CD4-positive, CD25-positive, alpha-beta regulatory T cell (primary cell): ENCODE results near the gene ANO1. TPM values are rescaled to one million over a fixed set of nuclear protein-coding genes. Genes with fewer than 3 reads are reported as not detected.

ENCODE experiments used
- ATAC-seq, 2 donors: fragments of 150-1000 bp; cut with Tn5 transposase; one replicate each; pipeline ENCODE4 v1.10.0; 2021; ENCODE audit warnings: low read depth in 2 of 2, moderate number of reproducible peaks in 2 of 2, moderate library complexity in 1 of 2
- DNase-seq, 3 donors: peaks; one replicate each; pipeline versions ENCODE4 v3.0.0 to v3.0.0-alpha.2; 2012 to 2022; ENCODE audit warnings: mixed read lengths in 1 of 3
- H3K27ac ChIP-seq: one replicate; pipeline ENCODE4 v1.7.0; 2013; ENCODE audit warnings: mild to moderate bottlenecking, low read length; ENCODE audit not compliant: insufficient read depth, poor library complexity, severe bottlenecking
- H3K27me3 ChIP-seq: one replicate; pipeline ENCODE4 v1.7.0; 2013; ENCODE audit warnings: low read length; ENCODE audit not compliant: control insufficient read depth, insufficient read depth
- H3K36me3 ChIP-seq: one replicate; pipeline ENCODE4 v1.7.0; 2013; ENCODE audit warnings: mild to moderate bottlenecking, low read length, moderate library complexity; ENCODE audit not compliant: control insufficient read depth, insufficient read depth
- H3K4me1 ChIP-seq: 2 replicates; pipeline ENCODE4 v1.7.0; 2013; ENCODE audit warnings: mild to moderate bottlenecking, low read length; ENCODE audit not compliant: insufficient read depth, control insufficient read depth, poor library complexity, severe bottlenecking
- H3K4me3 ChIP-seq: one replicate; pipeline ENCODE4 v1.7.0; 2013; ENCODE audit warnings: low read depth, mild to moderate bottlenecking, low read length, moderate library complexity
- H3K9me3 ChIP-seq, 2 experiments: 1 replicate in 1 of 2; 2 replicates in 1 of 2; pipeline ENCODE4 v1.7.0; 2013; ENCODE audit warnings: low read length in 2 of 2, mild to moderate bottlenecking in 1 of 2, moderate library complexity in 1 of 2; ENCODE audit not compliant: control insufficient read depth in 2 of 2
- H3K27ac Mint-ChIP-seq, 3 donors: one replicate each; pipeline ENCODE4 v1.8.0; 2020 to 2022; ENCODE audit warnings: mild to moderate bottlenecking in 3 of 3, mixed read lengths in 3 of 3, moderate library complexity in 2 of 3
- H3K27me3 Mint-ChIP-seq: one replicate; pipeline ENCODE4 v1.8.0; 2022; ENCODE audit warnings: mild to moderate bottlenecking, mixed read lengths
- H3K36me3 Mint-ChIP-seq: one replicate; pipeline ENCODE4 v1.8.0; 2020; ENCODE audit warnings: mixed read lengths
- H3K4me1 Mint-ChIP-seq, 4 donors: one replicate each; pipeline ENCODE4 v1.8.0; 2020 to 2022; ENCODE audit warnings: mixed read lengths in 4 of 4, mild to moderate bottlenecking in 1 of 4
- H3K4me3 Mint-ChIP-seq, 4 donors: one replicate each; pipeline ENCODE4 v1.8.0; 2020 to 2022; ENCODE audit warnings: mild to moderate bottlenecking in 4 of 4, mixed read lengths in 4 of 4, moderate library complexity in 3 of 4
- H3K9me3 Mint-ChIP-seq, 7 donors: one replicate each; pipeline ENCODE4 v1.8.0; 2020 to 2022; ENCODE audit warnings: mixed read lengths in 7 of 7, mild to moderate bottlenecking in 3 of 7, moderate library complexity in 2 of 7
- polyA plus RNA-seq, 4 donors: library from polyadenylated mRNA; unstranded; fragments of 300-500 nt; fragmentation: Illumina TruSeq; gene quantifications; one replicate each; pipeline ENCODE4 v1.2.3, GENCODE V29; 2021
- total RNA-seq: library from RNA; stranded (reverse); gene quantifications from one replicate; pipeline ENCODE4 v1.2.3, GENCODE V29; 2022

The ANO1 gene
- total and polyA plus RNA-seq, 5 donors from 2014 or later, result not detected

DNA sequence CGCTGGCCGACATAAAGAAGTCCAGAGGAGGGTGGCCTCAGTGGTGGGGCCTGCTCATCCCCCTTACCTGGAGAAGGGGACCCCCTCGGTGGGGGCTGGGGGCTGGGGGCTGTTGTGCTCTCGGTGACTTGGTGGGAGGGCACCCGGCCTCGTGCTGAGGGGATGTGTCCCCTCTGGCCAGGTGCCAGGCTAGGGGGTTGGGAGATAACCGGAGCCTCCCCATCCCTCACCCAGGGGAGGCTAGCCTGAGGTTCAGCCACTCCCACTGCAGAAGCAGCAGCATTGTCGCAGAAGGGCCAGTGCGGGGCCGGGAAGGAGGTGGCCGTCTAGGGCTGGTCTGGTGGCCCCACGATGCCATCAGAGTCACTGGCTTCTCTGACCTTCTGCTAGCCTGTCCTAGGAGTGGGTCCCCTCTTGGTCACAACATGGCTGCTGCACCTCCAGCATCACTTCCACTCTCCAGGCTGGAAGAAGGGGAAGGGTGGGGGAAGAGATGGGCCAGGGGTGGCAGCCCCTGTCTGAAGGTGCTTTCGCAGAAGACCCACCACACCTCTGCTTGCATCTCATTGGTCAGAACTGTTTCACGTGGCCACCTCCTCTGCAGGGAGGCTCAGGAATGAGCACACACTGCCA is 80.8 kb downstream of the ANO1 start:
- H3K27me3 Mint-ChIP-seq, result no peaks in the 10 kb centered on the region
- no peaks in the 10 kb centered on the region for H3K27me3 ChIP-seq
- no peak overlapping the region for H3K27ac ChIP-seq
- H3K36me3 Mint-ChIP-seq, result no peaks in the 10 kb centered on the region
- no peak for DNase-seq
- H3K27ac Mint-ChIP-seq, result no peak overlapping the region
- peaks cover 0 to 1% (median 0%) of the 10 kb centered on the region in 7 donors for H3K9me3 Mint-ChIP-seq
- no peaks in the 10 kb centered on the region for H3K9me3 ChIP-seq
- no peaks in the 10 kb centered on the region for H3K36me3 ChIP-seq
- H3K4me3 ChIP-seq, result no peak overlapping the region
- ATAC-seq, result no peak
- no peaks in the 10 kb centered on the region for H3K4me1 ChIP-seq
- no peak overlapping the region for H3K4me3 Mint-ChIP-seq
- no peaks in the 10 kb centered on the region for H3K4me1 Mint-ChIP-seq

DNA sequence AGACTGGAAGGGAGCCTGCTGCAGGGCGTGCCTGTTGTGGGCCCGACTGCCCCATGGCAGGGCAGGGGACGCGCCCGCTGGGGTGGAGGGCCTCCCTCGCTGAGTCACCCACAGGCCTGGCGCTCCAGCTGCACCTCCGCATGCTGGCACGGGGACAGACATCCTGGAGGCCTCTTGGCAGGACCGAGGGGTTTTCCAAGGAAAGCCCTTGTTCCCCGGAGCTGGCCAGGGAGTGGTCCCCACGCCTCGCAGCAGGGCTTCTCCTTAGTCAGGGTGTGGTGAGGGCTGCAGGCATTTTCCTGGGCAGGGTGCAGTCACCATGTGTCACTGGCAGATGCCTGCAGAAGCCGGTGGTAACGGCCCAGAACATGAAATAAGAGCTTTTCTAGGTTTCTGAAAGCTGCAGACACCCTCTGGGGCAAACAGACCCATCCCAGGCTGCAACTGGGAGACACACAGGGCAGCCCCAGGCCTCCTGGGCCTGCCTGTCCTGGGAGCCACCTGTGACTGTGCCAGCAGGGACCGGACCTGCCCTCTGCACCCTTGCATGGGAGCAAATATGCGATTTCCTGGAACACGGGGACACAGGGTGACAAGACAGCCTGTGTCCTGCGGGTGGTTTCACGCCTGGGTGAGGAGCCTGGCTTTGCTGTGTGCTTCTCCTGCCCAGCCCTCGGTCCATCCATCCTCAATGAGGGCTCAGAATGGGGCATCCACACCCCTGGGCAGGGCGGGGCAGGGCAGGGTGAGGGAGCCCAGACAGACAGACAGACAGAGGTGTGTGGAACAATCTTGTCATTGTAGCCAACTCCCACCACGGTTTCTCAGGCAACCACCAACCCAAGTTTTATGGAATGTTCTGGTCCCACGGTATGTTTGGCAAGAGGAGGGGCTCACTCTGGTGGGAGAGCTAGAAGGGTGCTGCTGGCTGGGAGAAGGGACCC is 81.8 kb downstream of the ANO1 start:
- Mint-ChIP-seq H3K36me3 (no peaks in the 10 kb centered on the region), H3K4me3 (no peak overlapping the region), H3K9me3 (peaks cover 0 to 1% (median 0%) of the 10 kb centered on the region in 7 donors), H3K27me3 (no peaks in the 10 kb centered on the region), H3K4me1 (no peaks in the 10 kb centered on the region), H3K27ac (no peak overlapping the region)
- DNase-seq (no peak), ATAC-seq (no peak)
- H3K27me3 ChIP-seq, result no peaks in the 10 kb centered on the region
- H3K4me3 ChIP-seq, result no peak overlapping the region
- no peaks in the 10 kb centered on the region for H3K36me3 ChIP-seq
- no peaks in the 10 kb centered on the region for H3K9me3 ChIP-seq
- H3K27ac ChIP-seq, result no peak overlapping the region
- H3K4me1 ChIP-seq, result no peaks in the 10 kb centered on the region

DNA sequence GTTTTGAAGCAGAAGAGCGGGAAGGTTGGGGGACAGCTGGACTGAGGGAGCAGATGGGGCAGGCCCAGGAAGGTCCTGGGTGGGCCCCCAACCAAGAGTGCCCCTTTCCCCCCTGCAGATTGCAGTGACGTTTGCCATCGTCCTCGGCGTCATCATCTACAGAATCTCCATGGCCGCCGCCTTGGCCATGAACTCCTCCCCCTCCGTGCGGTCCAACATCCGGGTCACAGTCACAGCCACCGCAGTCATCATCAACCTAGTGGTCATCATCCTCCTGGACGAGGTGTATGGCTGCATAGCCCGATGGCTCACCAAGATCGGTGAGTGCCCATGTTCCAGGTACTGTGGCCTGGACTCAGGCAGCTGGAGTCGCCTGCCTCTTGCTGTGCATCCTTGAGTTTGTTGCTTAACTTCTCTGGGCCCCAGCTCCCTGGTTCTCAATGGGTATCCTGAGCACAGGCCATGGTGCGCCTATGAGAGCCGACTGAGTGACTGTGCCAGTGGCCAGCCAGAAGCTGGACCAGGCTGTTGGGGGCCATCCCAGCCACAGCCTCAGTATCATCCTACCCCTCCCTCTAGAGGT is 83.0 kb downstream of the ANO1 start:
- Mint-ChIP-seq H3K27me3 (no peaks in the 10 kb centered on the region), H3K36me3 (no peaks in the 10 kb centered on the region), H3K4me3 (no peak overlapping the region), H3K4me1 (no peaks in the 10 kb centered on the region), H3K9me3 (no peaks in the 10 kb centered on the region), H3K27ac (no peak overlapping the region)
- no peak overlapping the region for H3K27ac ChIP-seq
- H3K4me1 ChIP-seq, result no peaks in the 10 kb centered on the region
- H3K36me3 ChIP-seq, result no peaks in the 10 kb centered on the region
- ATAC-seq, result no peak
- H3K9me3 ChIP-seq, result no peaks in the 10 kb centered on the region
- H3K27me3 ChIP-seq, result no peaks in the 10 kb centered on the region
- no peak for DNase-seq
- no peak overlapping the region for H3K4me3 ChIP-seq

DNA sequence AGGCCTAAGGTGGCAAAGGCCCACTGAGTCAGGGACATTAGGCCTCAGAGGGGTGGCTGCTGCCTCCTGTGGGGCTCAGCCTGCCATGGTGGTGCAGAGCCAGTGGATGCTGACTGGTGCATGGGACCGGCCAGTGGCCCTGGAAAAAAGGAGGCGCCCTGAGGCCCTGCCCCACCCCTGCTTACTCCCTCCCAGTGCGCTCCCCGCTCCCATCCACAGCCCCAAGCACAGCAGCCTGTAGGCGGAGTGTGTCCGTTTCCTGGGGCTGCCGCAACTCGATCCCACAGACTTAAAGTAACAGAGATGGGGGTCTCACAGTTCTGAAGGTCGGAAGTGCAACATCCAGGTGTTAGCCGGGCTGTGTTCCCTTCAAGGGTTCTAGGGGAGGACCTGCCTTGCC is 86.6 kb downstream of the ANO1 start:
- no peaks in the 10 kb centered on the region for H3K9me3 Mint-ChIP-seq
- no peaks in the 10 kb centered on the region for H3K36me3 ChIP-seq
- no peaks in the 10 kb centered on the region for H3K9me3 ChIP-seq
- DNase-seq (no peak), ATAC-seq (no peak)
- no peak overlapping the region for H3K4me3 Mint-ChIP-seq
- no peak overlapping the region for H3K4me3 ChIP-seq
- no peaks in the 10 kb centered on the region for H3K4me1 Mint-ChIP-seq
- H3K36me3 Mint-ChIP-seq, result no peaks in the 10 kb centered on the region
- no peak overlapping the region for H3K27ac Mint-ChIP-seq
- no peaks in the 10 kb centered on the region for H3K27me3 ChIP-seq
- no peaks in the 10 kb centered on the region for H3K4me1 ChIP-seq
- H3K27me3 Mint-ChIP-seq, result no peaks in the 10 kb centered on the region
- no peak overlapping the region for H3K27ac ChIP-seq

DNA sequence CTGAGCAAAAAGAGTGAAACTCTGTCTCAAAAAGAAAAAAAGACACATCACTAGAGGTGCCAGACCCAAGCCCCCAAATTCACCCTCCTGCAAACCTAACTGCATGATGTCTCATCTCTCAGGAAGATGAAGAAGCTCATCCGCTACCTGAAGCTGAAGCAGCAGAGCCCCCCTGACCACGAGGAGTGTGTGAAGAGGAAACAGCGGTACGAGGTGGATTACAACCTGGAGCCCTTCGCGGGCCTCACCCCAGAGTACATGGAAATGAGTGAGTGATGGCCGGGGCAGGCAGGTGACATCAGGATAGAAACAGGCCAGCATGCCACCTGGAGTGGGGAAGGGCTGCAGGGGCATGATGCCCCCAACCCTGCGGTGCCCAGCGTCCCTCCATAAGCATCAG is 89.0 kb downstream of the ANO1 start:
- H3K27me3 ChIP-seq, result no peaks in the 10 kb centered on the region
- no peak overlapping the region for H3K27ac ChIP-seq
- Mint-ChIP-seq H3K36me3 (no peaks in the 10 kb centered on the region), H3K4me3 (no peak overlapping the region), H3K27ac (no peak overlapping the region), H3K9me3 (no peaks in the 10 kb centered on the region), H3K27me3 (no peaks in the 10 kb centered on the region), H3K4me1 (no peaks in the 10 kb centered on the region)
- DNase-seq, result no peak
- ATAC-seq, result no peak
- no peak overlapping the region for H3K4me3 ChIP-seq
- no peaks in the 10 kb centered on the region for H3K4me1 ChIP-seq
- no peaks in the 10 kb centered on the region for H3K36me3 ChIP-seq
- H3K9me3 ChIP-seq, result no peaks in the 10 kb centered on the region

DNA sequence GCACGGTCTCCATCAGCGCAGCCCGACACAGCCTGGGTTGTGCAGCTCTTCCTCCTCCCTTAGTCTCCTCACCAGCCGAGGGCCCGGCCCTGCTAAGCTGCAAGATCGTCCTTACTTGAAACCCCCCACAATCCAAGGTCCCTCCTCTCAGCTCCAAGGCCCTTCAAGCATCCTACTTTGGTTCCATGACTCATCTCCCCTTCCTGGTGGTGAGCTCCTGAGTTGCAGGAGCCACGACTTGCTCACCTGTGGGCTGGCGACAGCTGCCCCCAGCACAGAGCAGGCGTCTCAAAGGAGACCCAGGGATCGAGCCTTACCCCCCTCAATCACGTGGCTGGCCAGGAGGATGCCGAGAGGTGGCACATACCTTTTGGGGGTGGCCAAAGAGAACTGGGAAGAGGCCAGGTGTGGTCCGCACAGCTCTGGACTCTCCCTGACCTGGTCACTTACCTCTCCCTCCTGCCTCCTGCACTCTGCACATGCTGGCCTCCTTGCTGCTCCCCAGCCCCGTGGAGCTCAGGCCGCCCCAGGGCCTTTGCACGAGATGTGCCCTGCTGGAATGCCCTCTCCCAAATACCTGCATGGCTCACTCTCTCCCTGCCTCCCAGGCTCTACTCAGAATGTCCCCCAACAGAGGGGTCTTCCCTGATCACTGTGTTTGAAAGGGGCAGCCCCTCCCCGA is 89.7 kb downstream of the ANO1 start:
- H3K27me3 Mint-ChIP-seq, result no peaks in the 10 kb centered on the region
- H3K27ac ChIP-seq, result no peak overlapping the region
- H3K27ac Mint-ChIP-seq, result no peak overlapping the region
- H3K4me3 ChIP-seq, result no peak overlapping the region
- H3K27me3 ChIP-seq, result no peaks in the 10 kb centered on the region
- H3K4me3 Mint-ChIP-seq, result no peak overlapping the region
- no peak for ATAC-seq
- no peaks in the 10 kb centered on the region for H3K9me3 ChIP-seq
- DNase-seq, result no peak
- H3K36me3 ChIP-seq, result no peaks in the 10 kb centered on the region
- H3K4me1 ChIP-seq, result no peaks in the 10 kb centered on the region
- no peaks in the 10 kb centered on the region for H3K9me3 Mint-ChIP-seq
- no peaks in the 10 kb centered on the region for H3K4me1 Mint-ChIP-seq
- H3K36me3 Mint-ChIP-seq, result no peaks in the 10 kb centered on the region

DNA sequence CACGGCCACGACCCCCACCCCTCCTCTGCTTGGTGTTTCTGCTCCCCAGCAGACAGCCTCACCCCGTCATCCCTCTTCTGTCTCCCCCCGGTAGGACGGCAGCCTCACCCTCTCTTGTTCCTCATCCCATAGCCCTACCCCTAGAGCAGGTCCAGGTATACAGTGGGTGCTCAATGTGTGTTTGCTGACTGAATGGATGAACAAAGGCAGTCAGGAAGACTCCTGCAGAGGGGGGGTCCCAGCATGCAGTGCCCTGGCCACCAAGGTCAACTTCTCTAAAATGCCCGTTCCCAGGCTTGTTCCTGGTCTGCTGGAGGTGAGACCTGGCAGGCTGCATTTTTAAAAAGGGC is 90.3 kb downstream of the ANO1 start:
- Mint-ChIP-seq H3K4me1 (no peaks in the 10 kb centered on the region), H3K36me3 (no peaks in the 10 kb centered on the region), H3K27ac (no peak overlapping the region), H3K27me3 (no peaks in the 10 kb centered on the region), H3K9me3 (no peaks in the 10 kb centered on the region), H3K4me3 (no peak overlapping the region)
- H3K9me3 ChIP-seq, result no peaks in the 10 kb centered on the region
- no peaks in the 10 kb centered on the region for H3K27me3 ChIP-seq
- DNase-seq (no peak), ATAC-seq (no peak)
- no peak overlapping the region for H3K27ac ChIP-seq
- no peaks in the 10 kb centered on the region for H3K4me1 ChIP-seq
- no peak overlapping the region for H3K4me3 ChIP-seq
- no peaks in the 10 kb centered on the region for H3K36me3 ChIP-seq
